ENCODE results near the gene GPD1. TPM values are rescaled to one million over a fixed set of nuclear protein-coding genes. Genes with fewer than 3 reads are reported as not detected.
"Not testable (repeated sequence)": the region's sequence is repeated elsewhere in the genome, so short reads cannot be mapped to it uniquely, and the experiment has no call there.

Gene GPD1
- total RNA-seq, 1 experiment from 2014 or later = 1.6 TPM

GRCh38 chr12:50147281-50147680, 43.5 kb downstream of the GPD1 start (continued):
- TF ChIP-seq REST (IDR thresholded peaks at IDR 0.05; ENCODE audit: low read depth) (no peak), EGR1 (IDR thresholded peaks at IDR 0.05; ENCODE audit: low read depth) (no peak), CTCF (IDR thresholded peaks at IDR 0.05 in 2 of 3, conservative IDR thresholded peaks at IDR 0.05 in 1 of 3; ENCODE audit: borderline replicate concordance in 1 of 3, insufficient read depth in 1 of 3, low read depth in 2 of 3, low read length in 2 of 3) (no peak)
- TF ChIP-seq, protein P1, sequence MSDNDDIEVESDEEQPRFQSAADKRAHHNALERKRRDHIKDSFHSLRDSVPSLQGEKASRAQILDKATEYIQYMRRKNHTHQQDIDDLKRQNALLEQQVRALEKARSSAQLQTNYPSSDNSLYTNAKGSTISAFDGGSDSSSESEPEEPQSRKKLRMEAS (IDR thresholded peaks at IDR 0.05) = no peak

- H3K36me3 ChIP-seq (ENCODE audit: control insufficient read depth in 1 of 2, insufficient read depth in 2 of 2, low read length in 2 of 2); H3K4me3 ChIP-seq (replicated peaks in 1 of 2; ENCODE audit: low read depth in 1 of 2, low read length in 2 of 2); H3K9me2 ChIP-seq (ENCODE audit: insufficient read depth); H4K20me1 ChIP-seq (ENCODE audit: insufficient read depth); intact Hi-C loops (cut with micrococcal nuclease); H2AFZ ChIP-seq (ENCODE audit: low read depth, low read length, poor library complexity, severe bottlenecking); H3K27me3 ChIP-seq (ENCODE audit: insufficient read depth, low read length); RAD21 ChIA-PET (ENCODE audit: low non-redundant PET in 1 of 2, low total read pairs in 2 of 2, uncharacterized antibody in 2 of 2, unreplicated experiment in 2 of 2); H3K4me2 ChIP-seq (ENCODE audit: low read length); BruUV-seq (replicated peaks); POLR2A ChIA-PET; DNase-seq (ENCODE audit: low read depth, low spot score); ATAC-seq; H3K9ac ChIP-seq (ENCODE audit: low read length); H3K9me3 ChIP-seq (ENCODE audit: control insufficient read depth in 1 of 2, insufficient read depth in 1 of 2, low read depth in 1 of 2, low read length in 2 of 2); H3K27ac ChIP-seq (ENCODE audit: low read depth, low read length); H3K4me1 ChIP-seq (ENCODE audit: control insufficient read depth in 1 of 2, insufficient read depth in 2 of 2, low read length in 2 of 2): not testable (repeated sequence)
- peaks cover 14% of the 10 kb centered on the region for H3K79me2 ChIP-seq (ENCODE audit: insufficient read depth, low read length)
- CTCF ChIA-PET = interaction anchor here (1.6 kb wide), 1 partner anchor 36 kb away, joined by 3 read pairs; the partner anchor contains the start of gene COX14
Observed at GRCh38 chr12:50148011-50148410, 44.2 kb downstream of the GPD1 start.

Measured in HCT116 (cell line).